Smooth muscle cell (in vitro differentiated cells): ENCODE results near the gene FMN1. TPM values are rescaled to one million over a fixed set of nuclear protein-coding genes. Genes with fewer than 3 reads are reported as not detected.

Experiments
- DNase-seq: peaks from one replicate; lab custom pipeline; 2025; ENCODE audit not compliant: unreplicated experiment; lab: John Stamatoyannopoulos, UW
- H2AFZ ChIP-seq: fragments of 200-600 bp; sonication (generic); 2 replicates; pipeline ENCODE4 v1.6.0; 2016; ENCODE audit warnings: antibody characterized with exemption, low read depth, mild to moderate bottlenecking
- H3F3A ChIP-seq: fragments of 200-600 bp; sonication (generic); 2 replicates; pipeline ENCODE4 v1.6.0; 2017; ENCODE audit warnings: antibody characterized with exemption, low read depth
- H3K27ac ChIP-seq: fragments of 200-600 bp; sonication (generic); 2 replicates; pipeline ENCODE4 v1.5.1; 2016; ENCODE audit warnings: low read depth, mild to moderate bottlenecking
- H3K27me3 ChIP-seq: fragments of 200-600 bp; sonication (generic); 2 replicates; pipeline ENCODE4 v1.6.1; 2016; ENCODE audit warnings: low read depth, mild to moderate bottlenecking
- H3K36me3 ChIP-seq: fragments of 200-600 bp; sonication (generic); 2 replicates; pipeline ENCODE4 v1.5.1; 2016; ENCODE audit warnings: low read depth
- H3K4me1 ChIP-seq: fragments of 200-600 bp; sonication (generic); 2 replicates; pipeline ENCODE4 v1.5.1; 2016; ENCODE audit warnings: low read depth
- H3K4me2 ChIP-seq: fragments of 200-600 bp; sonication (generic); 2 replicates; pipeline ENCODE4 v1.6.0; 2016; ENCODE audit warnings: mild to moderate bottlenecking
- H3K4me3 ChIP-seq: fragments of 200-600 bp; sonication (generic); 2 replicates; pipeline ENCODE4 v1.5.1; 2016; ENCODE audit warnings: mild to moderate bottlenecking
- H3K79me2 ChIP-seq: fragments of 200-600 bp; sonication (generic); 2 replicates; pipeline ENCODE4 v1.6.0; 2016; ENCODE audit warnings: low read depth, mild to moderate bottlenecking
- H3K9ac ChIP-seq: fragments of 200-600 bp; sonication (generic); 2 replicates; pipeline ENCODE4 v1.6.0; 2016; ENCODE audit warnings: low read depth
- H3K9me3 ChIP-seq: fragments of 200-600 bp; sonication (generic); replicated peaks from 2 replicates; pipeline ENCODE4 v1.5.1; 2016; ENCODE audit warnings: low read depth
- H4K20me1 ChIP-seq: fragments of 200-600 bp; sonication (generic); 2 replicates; pipeline ENCODE4 v1.6.0; 2016; ENCODE audit warnings: low read depth
- WGBS: methylation state at CpG from one replicate; pipeline ENCODE4 v1.1.7; 2016; ENCODE audit warnings: low lambda C conversion rate; 5-methylcytosine and 5-hydroxymethylcytosine counted together
- polyA plus RNA-seq: library from polyadenylated mRNA; unstranded; fragments of >200 nt; fragmentation: Nextera tagmentation; extraction: Ambion mirVana; gene quantifications from 2 replicates; pipeline ENCODE4 v1.2.1, GENCODE V29; 2016
- total RNA-seq: library from RNA; depleted of rRNA; stranded (reverse); fragments of >200 nt; gene quantifications from 2 replicates; pipeline ENCODE4 v1.2.3, GENCODE V29; 2014
- TF ChIP-seq, protein P1 (sequence below): fragments of 200-600 bp; sonication (generic); IDR thresholded peaks from 2 replicates; pipeline ENCODE4 v1.5.1; 2017; ENCODE audit warnings: borderline replicate concordance, mild to moderate bottlenecking, antibody characterized with exemption; ENCODE audit not compliant: insufficient read depth, poor library complexity, severe bottlenecking

The FMN1 gene
- total and polyA plus RNA-seq, 2 experiments from 2014 or later, result 0.08 to 4.0 TPM

DNA sequence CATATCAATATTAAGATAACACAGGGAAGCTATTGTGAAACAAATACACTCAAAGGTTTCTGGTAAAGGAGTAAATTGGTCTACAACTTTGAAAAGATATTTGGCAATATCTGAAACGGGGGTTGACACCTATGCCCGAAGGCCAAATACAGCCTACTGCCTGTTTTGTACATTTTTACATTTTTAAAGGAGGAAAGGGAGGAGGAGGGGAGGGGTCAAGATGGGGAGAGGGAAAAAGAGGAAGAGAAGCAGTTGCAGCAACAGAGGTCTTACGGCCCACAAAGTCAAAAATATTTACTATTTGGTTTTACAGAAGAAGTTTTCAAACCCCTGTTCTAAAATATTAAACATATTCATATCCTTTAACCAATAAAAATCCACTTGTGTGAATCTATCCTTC lies 94.2 kb downstream of the FMN1 start:
- peaks cover 37% of the 10 kb centered on the region for H3K27me3 ChIP-seq
- H3K4me2 ChIP-seq, result no peak overlapping the region
- 89% methylated on average over 3 of the region's 3 CpGs for WGBS
- no peak overlapping the region for H3K9ac ChIP-seq
- no peak overlapping the region for H3K4me3 ChIP-seq
- no peaks in the 10 kb centered on the region for H3F3A ChIP-seq
- no peaks in the 10 kb centered on the region for H3K9me3 ChIP-seq
- H2AFZ ChIP-seq, result no peak overlapping the region
- DNase-seq, result no peak
- H3K27ac ChIP-seq, result no peak overlapping the region
- no peaks in the 10 kb centered on the region for H4K20me1 ChIP-seq
- no peaks in the 10 kb centered on the region for H3K36me3 ChIP-seq
- TF ChIP-seq, protein P1, sequence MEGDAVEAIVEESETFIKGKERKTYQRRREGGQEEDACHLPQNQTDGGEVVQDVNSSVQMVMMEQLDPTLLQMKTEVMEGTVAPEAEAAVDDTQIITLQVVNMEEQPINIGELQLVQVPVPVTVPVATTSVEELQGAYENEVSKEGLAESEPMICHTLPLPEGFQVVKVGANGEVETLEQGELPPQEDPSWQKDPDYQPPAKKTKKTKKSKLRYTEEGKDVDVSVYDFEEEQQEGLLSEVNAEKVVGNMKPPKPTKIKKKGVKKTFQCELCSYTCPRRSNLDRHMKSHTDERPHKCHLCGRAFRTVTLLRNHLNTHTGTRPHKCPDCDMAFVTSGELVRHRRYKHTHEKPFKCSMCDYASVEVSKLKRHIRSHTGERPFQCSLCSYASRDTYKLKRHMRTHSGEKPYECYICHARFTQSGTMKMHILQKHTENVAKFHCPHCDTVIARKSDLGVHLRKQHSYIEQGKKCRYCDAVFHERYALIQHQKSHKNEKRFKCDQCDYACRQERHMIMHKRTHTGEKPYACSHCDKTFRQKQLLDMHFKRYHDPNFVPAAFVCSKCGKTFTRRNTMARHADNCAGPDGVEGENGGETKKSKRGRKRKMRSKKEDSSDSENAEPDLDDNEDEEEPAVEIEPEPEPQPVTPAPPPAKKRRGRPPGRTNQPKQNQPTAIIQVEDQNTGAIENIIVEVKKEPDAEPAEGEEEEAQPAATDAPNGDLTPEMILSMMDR, result no peak
- peaks cover 9% of the 10 kb centered on the region for H3K4me1 ChIP-seq
- no peaks in the 10 kb centered on the region for H3K79me2 ChIP-seq

DNA sequence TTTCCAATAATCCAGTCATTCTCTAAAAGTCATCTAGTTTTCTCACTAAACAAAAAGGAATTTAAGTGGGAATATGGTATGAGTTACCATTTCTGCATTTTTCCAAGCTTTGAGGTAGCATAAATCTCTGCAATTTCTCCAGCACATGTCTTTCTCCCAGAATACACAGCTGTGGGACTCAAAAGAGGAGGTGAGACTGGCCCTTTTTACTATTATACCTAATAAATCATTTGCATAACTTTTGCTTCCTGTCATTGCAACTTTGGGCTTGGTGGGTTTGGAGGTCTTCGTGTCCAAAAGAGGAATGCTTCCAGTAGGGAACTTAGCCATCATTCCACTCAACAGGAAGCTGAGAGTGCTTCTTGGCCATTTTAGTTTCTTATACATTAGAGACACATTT lies 94.8 kb downstream of the FMN1 start:
- Histone ChIP-seq H3K79me2 (no peaks in the 10 kb centered on the region), H3K4me1 (peaks cover 9% of the 10 kb centered on the region), H3K36me3 (no peaks in the 10 kb centered on the region), H3K9ac (no peak overlapping the region), H3F3A (no peaks in the 10 kb centered on the region), H3K4me2 (no peak overlapping the region), H2AFZ (no peak overlapping the region), H3K27me3 (peaks cover 32% of the 10 kb centered on the region), H3K4me3 (no peak overlapping the region), H4K20me1 (no peaks in the 10 kb centered on the region), H3K9me3 (no peaks in the 10 kb centered on the region), H3K27ac (no peak overlapping the region)
- TF ChIP-seq, protein P1, result no peak
- DNase-seq, result no peak
- 92% methylated on average over 1 of the region's 1 CpG for WGBS

DNA sequence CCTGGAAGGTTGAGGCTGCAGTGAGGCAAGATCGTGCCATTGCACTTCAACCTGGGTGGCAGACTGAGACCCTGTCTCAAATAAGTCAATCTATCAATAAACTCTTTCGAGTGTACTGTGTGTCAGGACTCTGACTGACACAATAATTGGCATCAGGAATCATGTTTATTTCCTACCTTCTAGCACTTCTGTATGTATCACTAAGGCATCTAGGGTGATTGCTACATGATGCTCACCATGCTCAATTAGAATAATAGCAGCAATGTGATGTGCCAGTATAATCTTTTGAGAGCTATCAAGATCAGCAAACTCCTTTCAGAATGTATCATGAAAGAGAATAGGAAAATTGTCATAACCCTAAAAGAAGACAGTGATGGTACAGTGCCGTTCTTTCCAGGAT lies 95.3 kb downstream of the FMN1 start:
- H3K36me3 ChIP-seq, result no peaks in the 10 kb centered on the region
- H3K27ac ChIP-seq, result no peak overlapping the region
- no peak overlapping the region for H2AFZ ChIP-seq
- H3K4me3 ChIP-seq, result no peak overlapping the region
- H3K27me3 ChIP-seq, result peaks cover 26% of the 10 kb centered on the region
- H3K4me1 ChIP-seq, result peaks cover 9% of the 10 kb centered on the region
- no peak overlapping the region for H3K9ac ChIP-seq
- no peaks in the 10 kb centered on the region for H3K9me3 ChIP-seq
- TF ChIP-seq, protein P1, result no peak
- H3F3A ChIP-seq, result no peaks in the 10 kb centered on the region
- DNase-seq, result no peak
- H3K79me2 ChIP-seq, result no peaks in the 10 kb centered on the region
- H3K4me2 ChIP-seq, result no peak overlapping the region
- no peaks in the 10 kb centered on the region for H4K20me1 ChIP-seq
- WGBS, result 93% methylated on average over 3 of the region's 3 CpGs

DNA sequence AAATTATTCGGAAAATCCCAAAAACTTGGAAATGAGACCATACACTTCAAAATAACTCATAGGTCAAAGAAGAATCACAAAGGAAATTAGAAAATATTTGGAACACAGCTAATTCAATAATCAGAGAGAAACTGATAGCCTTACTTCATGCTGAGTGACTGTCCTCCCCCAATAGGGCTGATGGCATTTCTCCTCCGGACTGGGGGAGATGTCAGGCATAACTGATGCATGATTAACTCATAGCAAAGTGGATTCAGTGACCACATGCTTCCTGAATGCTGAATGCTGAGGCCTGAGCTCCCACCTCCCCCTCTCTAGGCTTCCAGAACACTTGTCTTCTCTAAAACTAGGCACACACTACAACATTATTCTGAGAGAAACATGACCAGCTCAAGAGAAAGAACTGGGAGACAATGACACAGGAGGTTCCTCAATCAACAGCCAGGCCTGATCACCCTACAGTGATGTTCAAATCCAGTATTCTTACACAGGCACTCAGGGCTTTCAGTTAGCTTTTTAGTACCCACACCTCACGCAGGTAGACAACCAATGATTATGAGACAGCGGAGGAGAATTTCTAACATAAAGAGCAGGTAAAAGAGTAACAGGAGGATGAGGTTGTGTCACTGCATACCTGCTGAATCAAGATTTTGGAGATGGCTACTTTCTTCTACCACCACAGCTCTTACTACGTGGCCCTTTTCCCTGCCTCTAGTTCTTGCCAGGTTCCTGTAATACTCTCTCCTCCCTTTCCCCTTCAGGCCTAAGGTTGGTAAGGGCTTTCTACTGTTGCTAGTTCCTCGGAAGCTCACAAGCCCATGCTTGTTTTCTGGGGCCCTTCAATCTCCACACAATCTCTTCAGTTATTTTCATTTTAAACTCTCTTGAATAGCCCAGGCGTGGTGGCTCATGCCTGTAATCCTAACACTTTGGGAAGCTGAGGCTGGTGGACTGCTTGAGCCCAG lies 96.1 kb downstream of the FMN1 start:
- no peak for DNase-seq
- peak overlapping the region; percentile 39 for H3K27ac ChIP-seq
- no peaks in the 10 kb centered on the region for H3K36me3 ChIP-seq
- H3F3A ChIP-seq, result no peaks in the 10 kb centered on the region
- peaks cover 30% of the 10 kb centered on the region for H3K27me3 ChIP-seq
- no peak overlapping the region for H3K4me3 ChIP-seq
- no peak overlapping the region for H3K9ac ChIP-seq
- TF ChIP-seq, protein P1, result no peak
- no peaks in the 10 kb centered on the region for H3K9me3 ChIP-seq
- WGBS, result 80% methylated on average over 7 of the region's 7 CpGs
- H3K4me2 ChIP-seq, result peak overlapping the region; percentile 2
- H3K79me2 ChIP-seq, result no peaks in the 10 kb centered on the region
- H3K4me1 ChIP-seq, result peaks cover 9% of the 10 kb centered on the region
- H2AFZ ChIP-seq, result no peak overlapping the region
- H4K20me1 ChIP-seq, result no peaks in the 10 kb centered on the region
